Hypothalamus (tissue), 51 donors: ENCODE measurements around the gene ATP13A4.

ENCODE experiments used
- DNase-seq, 51 donors: peaks; one replicate each; lab custom pipeline; 2025; lab: John Stamatoyannopoulos, UW

The ATP13A4 gene

DNA sequence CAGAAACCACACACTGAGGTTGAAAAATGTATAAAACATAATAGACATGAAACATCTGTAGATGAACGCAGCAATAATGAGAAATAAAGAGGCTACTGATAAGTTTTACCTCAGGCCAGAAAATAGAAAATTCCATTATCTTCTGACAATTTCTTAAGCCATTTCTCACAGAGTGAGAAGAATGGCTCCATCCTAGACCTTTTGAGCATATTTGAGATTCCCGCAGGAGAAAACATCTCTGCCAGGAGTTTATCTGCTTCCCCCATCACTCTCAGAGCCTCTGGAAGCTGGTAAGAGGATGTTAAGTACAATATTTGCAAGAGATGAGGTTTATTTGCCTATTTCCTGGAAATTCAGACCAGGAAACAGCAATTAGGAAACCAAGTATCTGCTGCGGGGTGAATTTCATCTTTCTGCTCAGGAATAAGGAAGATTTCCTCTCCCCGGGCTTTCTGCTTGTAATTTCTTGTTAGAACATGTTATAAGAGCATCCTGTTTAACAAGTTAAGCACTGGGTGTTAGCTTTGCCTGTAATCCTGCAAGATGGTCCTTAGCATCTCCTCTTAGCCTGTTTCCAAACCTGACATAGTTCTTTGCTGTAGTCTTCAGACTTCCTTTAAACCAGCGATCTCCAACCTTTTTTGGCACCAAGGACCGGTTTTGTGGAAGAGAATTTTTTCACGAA is 54.8 kb downstream of the ATP13A4 start:
- no peak for DNase-seq

DNA sequence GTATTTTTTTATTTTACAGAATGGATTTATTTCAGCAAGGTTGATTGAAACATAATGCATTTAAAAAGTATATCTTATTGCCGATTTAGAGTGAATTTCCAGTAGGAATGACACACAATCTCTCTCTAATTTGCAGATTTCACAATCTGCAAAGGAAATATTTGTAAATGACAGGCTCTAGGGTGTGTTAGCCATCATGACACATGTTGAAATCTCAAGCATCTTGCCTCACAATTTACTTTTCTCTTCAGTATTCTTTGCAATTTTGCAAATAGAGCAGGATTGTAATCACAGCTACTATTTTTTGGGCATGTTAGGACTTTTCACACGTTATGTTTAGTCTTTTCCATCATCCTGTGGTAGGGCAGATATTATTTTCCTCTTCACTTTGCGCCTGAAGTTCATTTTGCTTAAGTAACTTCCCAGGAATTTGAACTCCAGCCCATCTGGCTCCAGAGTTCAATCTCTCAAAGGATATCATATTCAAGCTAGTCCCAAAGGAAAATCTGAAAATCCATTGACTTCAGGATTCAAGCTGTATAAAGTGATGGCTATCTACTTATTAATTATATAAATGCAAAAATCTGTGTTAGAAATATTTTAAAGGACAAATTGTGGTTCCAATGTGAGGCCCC is 55.4 kb downstream of the ATP13A4 start:
- DNase-seq, result no peak

DNA sequence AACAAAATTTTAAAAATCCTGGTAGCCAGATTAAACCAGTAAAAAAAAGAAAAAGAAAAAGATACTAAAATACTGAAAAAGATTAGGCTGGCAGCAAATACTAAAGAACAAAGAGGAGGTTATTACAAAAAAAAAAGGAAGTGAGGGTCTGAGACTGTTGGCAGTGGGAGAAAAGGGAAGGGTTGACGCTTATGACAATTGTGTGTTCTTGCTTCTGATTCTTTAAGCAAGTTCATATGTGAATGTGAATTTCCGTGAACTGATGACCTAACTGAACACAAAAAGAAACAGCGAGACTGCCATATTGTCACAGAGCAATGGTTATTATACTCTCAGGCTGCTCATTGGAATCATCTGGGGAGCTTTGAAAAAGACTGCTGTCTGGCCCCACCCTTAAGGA is 56.5 kb downstream of the ATP13A4 start:
- DNase-seq, result no peak

DNA sequence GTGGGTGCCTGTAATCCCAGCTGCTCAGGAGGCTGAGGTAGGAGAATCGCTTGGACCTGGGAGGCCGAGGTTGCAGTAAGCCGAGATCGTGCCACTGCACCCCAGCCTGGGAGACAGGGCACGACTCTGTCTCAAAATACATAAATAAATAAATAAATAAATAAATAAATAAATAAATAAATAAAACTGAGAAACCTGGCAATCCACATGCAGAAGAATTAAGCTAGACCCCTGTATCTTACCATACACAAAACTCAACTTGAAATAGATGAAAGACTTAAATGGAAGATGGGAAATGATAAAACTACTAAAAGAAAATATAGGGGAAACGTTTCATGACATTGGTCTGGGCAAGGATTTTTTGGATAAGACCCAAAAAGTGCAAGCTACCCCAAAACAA is 58.0 kb downstream of the ATP13A4 start:
- no peak for DNase-seq

DNA sequence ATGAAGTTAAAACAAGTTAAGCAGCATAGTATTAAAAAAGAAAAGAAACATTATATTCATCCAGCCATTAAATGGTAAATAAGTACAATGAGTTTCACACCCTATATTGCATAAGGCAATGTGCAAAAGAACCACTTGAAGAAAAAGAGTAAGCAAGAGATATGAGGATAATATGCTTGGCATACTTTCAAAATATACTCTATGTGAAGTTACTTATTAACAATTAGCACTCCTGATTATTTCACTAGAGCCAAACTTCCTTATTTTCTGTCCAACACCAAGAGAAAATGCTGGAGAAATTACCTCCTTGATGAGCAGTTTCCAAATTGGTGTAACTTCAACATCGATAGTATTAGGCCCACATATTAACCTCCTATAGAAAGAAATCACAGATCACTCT is 63.7 kb downstream of the ATP13A4 start:
- no peak for DNase-seq

DNA sequence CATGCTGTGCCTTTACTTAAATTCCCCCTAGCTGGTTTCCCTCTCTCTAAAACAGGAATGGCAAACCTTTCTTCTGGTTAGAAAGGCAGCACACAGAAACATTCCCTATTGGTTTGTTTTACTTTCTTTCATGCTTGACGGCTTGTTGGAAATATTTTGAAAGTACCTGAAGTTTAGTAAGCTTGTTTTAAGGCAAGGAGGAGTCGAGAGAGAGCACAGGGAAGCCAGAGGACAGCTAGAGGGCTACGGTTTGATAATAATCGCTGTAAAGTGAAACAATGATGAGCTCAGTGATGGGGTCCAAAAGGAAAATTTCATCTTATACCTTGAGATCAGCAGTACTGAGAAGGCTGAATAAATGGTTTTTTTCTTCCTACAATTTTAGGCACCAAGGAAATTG is 64.1 kb downstream of the ATP13A4 start:
- DNase-seq, result no peak

DNA sequence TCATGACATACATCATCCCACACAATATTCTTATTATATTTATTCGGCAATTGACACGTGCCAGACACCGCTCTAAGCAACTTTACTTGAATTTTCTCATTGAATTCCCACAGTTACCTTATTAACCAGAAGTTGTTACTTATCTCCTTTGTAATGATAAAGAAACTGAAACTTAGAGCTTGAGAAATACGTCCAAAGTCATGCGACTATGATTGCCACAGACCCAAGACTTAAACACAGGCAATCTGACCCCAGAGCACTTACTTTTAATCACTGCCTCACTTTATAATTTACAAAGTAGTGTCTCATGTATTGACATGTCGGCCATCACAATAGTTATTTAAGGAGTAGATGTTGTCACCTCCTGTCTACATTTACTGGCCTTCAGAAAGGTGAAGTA is 64.7 kb downstream of the ATP13A4 start:
- DNase-seq, result no peak

DNA sequence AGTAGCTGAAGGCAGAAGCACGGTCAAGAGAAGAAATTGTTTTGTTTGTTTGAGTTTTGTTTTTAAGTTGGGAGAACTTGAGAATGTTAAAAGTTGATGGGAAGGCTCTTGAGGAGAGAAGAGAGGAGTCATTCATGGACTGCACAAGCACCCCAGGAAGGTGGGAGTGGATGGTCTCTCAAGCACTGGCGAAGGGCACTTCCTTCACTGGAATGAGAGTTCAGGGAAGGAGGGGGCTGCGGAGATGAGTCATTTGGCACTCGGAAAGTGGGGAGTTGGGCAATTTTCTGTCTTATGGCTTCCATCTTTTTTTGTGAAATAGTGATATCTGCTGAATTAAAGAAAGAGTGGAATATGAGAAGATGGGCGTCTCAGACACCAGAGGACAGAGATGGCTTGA is 66.0 kb downstream of the ATP13A4 start:
- no peak for DNase-seq

DNA sequence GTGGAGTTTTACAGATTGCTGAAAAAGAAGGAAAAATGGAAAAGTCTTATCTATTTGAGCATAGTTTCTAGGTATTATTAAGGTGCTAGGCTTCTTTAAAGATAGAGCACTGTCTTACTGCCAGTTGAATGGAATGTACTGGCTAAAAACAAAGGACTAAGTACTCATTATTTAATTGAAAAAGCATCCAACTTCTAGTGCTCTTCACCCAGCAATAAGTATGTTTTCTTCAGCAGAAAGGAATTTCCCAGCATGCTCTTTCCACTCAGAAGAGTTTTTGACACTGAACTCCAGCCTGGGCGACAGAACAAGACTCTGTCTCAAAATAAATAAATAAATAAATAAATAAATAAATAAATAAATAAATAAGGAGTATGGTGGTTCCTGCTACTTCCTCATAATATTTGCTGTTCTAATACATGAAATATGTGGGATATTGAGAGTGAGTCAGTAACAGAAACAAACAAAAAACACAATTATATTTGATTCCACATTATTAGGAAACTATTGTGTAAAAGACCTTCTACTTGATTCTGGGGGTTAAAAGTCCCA is 70.6 kb downstream of the ATP13A4 start:
- DNase-seq, result no peak

DNA sequence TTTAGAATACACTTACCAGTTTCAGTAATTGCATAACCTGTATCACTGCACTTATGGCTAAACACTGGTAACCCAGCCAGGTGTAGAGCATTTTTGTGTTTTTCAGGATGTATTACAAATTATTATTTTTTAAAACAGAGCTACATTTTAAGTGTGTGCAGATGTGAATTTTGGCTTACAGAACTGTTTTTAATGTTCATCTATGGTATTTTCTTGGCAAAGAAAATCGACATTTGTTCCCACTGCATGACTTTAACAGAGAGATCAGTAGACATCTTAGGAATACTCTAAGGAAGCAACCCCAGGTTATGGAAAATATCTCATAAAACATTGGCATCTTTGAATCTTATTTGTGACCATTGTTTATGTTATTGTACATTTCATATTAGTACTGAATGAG is 73.3 kb downstream of the ATP13A4 start:
- DNase-seq, result no peak

DNA sequence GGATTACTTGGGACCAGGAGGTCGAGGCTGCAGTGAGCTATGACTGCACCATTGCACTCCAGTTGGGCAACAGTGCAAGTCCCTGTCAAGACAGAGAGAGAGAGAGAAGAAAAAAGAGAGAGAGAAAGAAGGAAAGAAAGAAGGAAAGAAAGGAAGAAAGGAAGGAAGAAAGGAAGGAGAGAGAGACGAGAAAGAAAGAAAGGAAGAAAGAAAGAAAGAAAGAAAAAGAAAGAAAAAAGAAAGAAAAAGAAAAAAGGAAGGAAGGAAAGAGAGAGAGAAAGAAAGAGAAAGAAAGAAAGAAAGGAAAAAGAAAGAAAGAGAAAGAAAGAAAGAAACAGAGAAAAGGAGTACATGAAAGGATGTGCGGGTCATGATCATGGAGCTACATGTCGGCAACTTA is 80.2 kb downstream of the ATP13A4 start:
- no peak for DNase-seq

DNA sequence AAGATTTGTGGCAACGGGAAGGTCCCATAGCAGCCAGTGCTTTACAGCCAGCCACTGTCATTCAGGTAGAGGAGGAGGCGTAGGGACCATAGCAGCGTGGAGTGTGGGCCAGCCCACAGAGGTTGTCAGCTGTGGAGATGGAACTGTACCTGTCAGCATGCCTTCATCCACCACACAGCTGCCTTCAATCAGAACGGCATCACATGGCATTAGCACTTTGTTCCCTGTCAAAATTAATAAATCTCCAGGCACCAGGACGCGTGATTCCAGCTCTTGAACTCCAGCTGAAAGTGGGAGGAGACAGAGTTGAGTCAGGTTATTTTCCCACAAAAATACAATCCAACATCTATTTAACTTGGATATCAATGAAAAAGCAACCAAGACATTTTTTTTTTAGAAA is 84.0 kb downstream of the ATP13A4 start:
- no peak for DNase-seq

DNA sequence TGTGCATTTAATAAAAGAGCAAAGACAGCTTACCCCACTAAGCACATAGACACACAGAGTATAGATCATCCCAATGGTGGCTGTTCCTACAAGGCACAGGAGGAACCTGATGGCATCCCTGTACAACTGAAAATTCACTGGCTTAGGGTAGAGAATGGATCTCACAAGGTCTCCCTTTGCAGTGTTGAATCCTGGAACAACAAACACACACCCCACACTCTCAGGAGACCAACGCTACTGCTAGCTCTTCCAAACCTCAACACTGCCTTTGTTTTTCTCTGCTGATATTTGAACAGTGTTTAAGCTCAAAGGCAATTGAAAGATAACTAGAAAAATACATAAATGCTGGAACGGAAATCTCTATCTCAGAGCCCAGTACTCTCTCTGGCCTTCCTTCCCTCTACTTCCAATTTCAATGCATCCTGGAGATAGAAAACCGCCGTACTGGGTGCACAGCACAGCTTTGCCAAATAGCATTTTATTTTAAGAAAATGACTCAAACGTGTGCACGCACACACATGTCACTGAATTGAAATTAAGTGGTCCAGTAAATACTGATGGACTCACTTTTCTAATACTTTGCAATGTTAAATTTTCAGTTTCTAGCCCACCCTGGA is 88.6 kb downstream of the ATP13A4 start:
- no peak for DNase-seq

DNA sequence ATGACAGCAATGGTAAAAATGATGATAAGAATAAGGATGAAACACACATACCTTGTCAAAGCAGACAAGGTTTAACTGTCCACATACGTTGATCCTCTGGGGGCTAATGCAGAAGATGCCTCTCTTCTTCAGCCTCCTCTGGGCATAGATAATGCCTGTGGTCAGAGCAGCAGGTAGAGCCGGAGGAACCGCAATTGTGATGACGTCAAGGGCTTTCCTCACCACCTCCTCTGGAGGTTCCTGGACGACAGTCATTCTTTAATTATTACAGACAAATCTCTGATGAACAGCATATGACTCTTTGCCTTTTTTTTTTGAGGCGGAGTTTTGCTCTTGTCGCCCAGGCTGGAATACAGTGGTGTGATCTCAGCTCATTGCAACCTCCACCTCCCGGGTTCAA is 89.8 kb downstream of the ATP13A4 start:
- no peak for DNase-seq

DNA sequence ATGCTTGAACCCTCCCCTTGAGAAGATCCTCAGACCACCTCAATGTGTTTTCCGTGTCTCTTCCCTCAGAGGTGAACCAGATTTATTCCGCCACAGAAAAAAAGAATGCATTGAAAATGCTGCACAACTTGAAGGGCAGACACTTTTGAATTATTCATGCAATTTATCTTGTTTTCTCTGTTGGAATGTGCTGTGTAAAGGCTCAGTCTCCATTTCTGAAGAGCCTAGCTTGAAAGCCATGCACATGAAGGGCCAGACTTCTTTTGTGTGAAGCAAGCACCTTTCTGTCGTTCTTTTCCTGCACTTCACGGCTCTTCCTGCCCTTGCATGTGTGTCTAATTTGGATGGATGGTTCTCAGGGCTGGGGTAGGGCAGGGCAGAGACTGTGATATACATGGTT is 97.2 kb downstream of the ATP13A4 start:
- DNase-seq, result no peak

DNA sequence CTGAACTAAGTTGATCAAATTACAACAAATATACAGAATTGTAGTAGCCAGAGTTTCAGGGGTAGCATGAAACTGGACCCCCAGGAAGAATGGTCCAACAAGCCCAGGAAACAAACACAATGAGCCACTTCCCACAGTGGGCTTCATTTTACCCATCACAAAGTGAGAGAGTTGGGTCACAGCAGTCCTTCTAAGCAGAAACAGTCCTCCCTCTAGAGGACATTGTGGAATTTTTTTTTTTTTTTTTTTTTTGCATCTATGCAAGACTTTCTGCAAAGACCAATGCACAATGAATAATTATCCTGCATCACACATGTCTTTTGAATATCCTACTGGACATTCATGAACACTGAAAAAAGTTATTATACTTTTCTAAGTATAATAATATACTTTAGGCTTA is 102.4 kb downstream of the ATP13A4 start:
- DNase-seq, result no peak

DNA sequence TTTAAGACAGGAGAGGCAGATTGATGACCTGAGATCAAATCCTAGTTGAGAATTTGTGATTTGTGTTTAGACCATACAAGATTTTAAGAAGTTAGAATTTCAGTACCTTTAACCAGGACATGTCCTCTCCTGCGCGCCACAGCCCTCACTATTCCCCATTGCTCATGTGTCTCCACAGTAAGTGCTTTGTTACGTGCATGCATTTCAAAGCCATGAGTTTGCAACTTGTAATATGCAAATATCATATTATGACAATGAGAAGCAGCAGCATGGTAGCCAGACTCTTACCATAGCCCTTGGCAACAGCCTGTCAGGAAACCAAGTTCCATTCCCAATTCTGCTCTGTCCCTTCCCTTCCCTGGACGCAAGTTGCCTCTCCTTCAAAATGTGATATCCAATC is 102.8 kb downstream of the ATP13A4 start:
- DNase-seq, result no peak

DNA sequence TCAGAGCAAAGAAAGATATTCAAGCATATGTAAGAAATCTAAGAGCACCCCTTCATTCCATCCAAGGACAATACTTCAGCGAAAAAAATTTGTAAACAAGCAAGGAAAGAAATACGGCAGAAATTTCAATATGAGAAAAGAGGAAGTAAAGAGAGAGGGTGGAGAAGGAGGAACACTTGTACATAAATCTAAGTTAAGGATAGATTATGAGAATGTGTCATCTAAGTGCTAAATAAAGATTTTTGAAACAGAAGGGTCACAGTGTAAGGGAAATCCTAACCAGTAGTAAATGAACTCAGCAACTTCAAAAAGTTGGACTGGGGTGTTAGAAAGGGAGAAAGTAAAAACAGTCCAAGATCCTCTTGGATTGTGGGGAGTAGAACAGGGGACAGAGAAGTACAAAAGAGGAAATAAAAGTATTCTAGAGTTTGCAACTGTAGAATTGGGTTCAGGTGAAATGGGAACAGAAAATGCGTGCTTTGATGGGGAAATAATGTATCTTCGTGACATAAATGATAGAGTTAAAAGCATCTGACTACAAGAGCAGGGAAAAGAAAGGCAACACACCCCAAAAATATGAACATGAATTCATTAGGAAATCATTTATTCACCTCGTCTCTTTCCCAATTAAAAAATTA is 107.6 kb downstream of the ATP13A4 start:
- no peak for DNase-seq

DNA sequence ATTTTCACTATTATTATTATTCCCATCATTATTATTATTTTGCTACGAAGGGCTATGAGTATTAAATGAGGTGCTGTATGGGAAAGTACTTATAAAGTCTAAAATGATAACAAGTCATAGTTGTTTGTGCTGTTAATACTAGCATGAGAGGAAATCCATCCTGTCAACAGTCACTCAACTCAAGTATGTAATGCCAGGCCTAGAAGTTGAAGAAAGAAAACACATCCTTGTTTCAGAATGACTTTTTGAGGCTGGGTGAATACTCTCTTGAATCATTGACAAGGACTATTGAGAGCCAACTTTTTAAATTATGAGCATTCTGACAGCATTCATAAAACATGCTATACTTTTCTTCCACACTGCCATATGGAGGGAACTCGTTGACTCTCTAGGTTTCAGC is 115.3 kb downstream of the ATP13A4 start:
- DNase-seq, result no peak

DNA sequence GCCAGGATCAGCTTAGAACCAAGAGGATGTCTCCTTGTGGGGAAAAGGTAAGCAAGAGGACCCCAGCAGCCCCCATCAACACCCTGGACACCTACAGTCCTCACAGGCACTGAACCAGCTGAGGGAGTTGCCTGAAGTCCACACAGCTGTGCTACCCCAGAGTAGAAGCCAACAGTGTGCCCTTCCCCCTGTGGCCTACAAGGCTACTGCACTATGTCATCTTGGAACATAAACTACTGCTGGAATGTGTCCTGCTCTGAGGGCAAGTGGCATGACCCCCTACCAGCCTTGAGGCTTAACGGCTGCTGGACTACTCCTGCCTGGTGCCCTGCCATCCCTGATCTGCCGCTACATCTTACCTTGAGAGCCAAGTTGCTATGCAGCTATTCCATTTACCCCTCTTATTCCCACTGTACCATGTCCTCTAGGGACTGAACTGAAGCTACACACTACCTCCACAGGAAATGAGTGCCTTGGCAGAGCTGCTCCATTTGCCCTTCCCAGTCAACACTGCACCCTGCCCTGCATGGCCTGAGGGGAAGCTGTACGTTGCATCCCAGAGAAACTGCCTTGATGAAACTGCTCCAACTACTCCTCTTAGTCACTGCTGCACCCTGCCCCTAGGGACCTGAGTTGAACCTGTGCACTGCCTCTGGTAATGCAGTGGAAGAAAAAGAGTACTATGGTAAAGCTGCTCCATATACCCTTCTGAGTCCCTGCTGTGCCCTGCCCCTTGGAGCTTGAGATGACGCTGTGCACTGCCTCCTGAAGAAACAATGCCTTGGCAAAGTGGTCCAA is 135.9 kb downstream of the ATP13A4 start:
- DNase-seq, result no peak

DNA sequence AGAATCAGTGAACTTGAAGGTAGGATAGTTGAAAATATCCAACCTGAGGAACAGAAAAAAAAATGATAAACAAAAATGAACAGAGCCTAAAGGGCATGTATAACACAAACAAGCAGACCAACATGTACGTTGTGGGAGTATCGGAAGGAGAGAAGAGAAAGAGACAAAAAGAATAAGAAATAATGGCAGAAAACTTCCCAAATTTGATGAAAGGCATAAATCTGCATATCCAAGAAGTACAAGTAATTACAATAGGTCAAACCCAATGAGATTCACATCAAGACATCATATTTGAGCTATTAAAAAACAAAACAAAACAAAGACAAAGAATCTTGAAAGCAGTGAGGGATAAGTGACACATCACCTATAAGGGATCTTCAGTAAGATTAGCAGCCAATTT is 138.1 kb downstream of the ATP13A4 start:
- no peak for DNase-seq
